Liver (tissue), 9 donors: ENCODE results near the gene FBXO47. TPM values are rescaled to one million over a fixed set of nuclear protein-coding genes. Genes with fewer than 3 reads are reported as not detected.

Experiments
- DNase-seq: peaks from one replicate; pipeline ENCODE4 v3.0.0-alpha.2; 2017; ENCODE audit warnings: low spot score
- H3K27ac ChIP-seq, 2 donors: one replicate each; pipeline ENCODE4 v1.7.0; 2013; ENCODE audit warnings: inconsistent platforms in 2 of 2, low read length in 2 of 2, control low read depth in 1 of 2, low read depth in 1 of 2, mild to moderate bottlenecking in 1 of 2
- H3K27me3 ChIP-seq, 4 donors: one replicate each; pipeline versions ENCODE4 v1.6.1 to v1.7.0; 2013; ENCODE audit warnings: low read length in 3 of 4, inconsistent platforms in 1 of 4, mild to moderate bottlenecking in 1 of 4, moderate library complexity in 1 of 4; ENCODE audit not compliant: control insufficient read depth in 4 of 4, insufficient read depth in 4 of 4
- H3K36me3 ChIP-seq, 4 donors: one replicate each; pipeline versions ENCODE4 v1.6.1 to v1.7.0; 2013; ENCODE audit warnings: low read length in 3 of 4, mild to moderate bottlenecking in 3 of 4, low read depth in 1 of 4, moderate library complexity in 1 of 4; ENCODE audit not compliant: control insufficient read depth in 4 of 4, insufficient read depth in 3 of 4
- H3K4me1 ChIP-seq, 4 donors: one replicate each; pipeline versions ENCODE4 v1.6.1 to v1.7.0; 2013; ENCODE audit warnings: low read length in 3 of 4, mild to moderate bottlenecking in 3 of 4, moderate library complexity in 1 of 4; ENCODE audit not compliant: control insufficient read depth in 4 of 4, insufficient read depth in 4 of 4
- H3K4me3 ChIP-seq, 3 donors: one replicate each; pipeline versions ENCODE4 v1.6.1 to v1.7.0; 2013; ENCODE audit warnings: low read length in 3 of 3, control low read depth in 1 of 3, low read depth in 1 of 3, mild to moderate bottlenecking in 1 of 3
- H3K9ac ChIP-seq, 2 donors: one replicate each; pipeline ENCODE4 v1.7.0; 2013; ENCODE audit warnings: low read length in 2 of 2, mild to moderate bottlenecking in 2 of 2, moderate library complexity in 2 of 2, control low read depth in 1 of 2, low read depth in 1 of 2
- H3K9me3 ChIP-seq, 4 donors: one replicate each; pipeline versions ENCODE4 v1.6.1 to v1.7.0; 2013; ENCODE audit warnings: low read length in 3 of 4; ENCODE audit not compliant: control insufficient read depth in 4 of 4
- CTCF ChIP-seq: fragments of 150-350 bp; IDR thresholded peaks from 2 replicates; pipeline ENCODE4 v1.5.1; 2017; ENCODE audit warnings: improper control_type of control experiment, low read depth, low read length; ENCODE audit not compliant: missing input control
- EGR1 ChIP-seq, 2 donors: IDR thresholded peaks; 2 replicates each; pipeline ENCODE4 v1.6.1; 2016 to 2018; ENCODE audit warnings: antibody characterized with exemption in 2 of 2, low read depth in 2 of 2
- FOXA1 ChIP-seq: IDR thresholded peaks from 2 replicates; pipeline ENCODE4 v1.6.1; 2016; ENCODE audit warnings: antibody characterized with exemption
- FOXA2 ChIP-seq: IDR thresholded peaks from 2 replicates; pipeline ENCODE4 v1.6.1; 2016; ENCODE audit warnings: antibody characterized with exemption
- GABPA ChIP-seq, 2 donors: IDR thresholded peaks in 1 of 2; conservative IDR thresholded peaks in 1 of 2; 2 replicates each; pipeline ENCODE4 v1.6.1; 2016; ENCODE audit warnings: antibody characterized with exemption in 2 of 2, mild to moderate bottlenecking in 1 of 2, moderate library complexity in 1 of 2
- HNF4A ChIP-seq, 2 donors: conservative IDR thresholded peaks; 2 replicates each; pipeline ENCODE4 v1.6.1; 2016; ENCODE audit warnings: antibody characterized with exemption in 2 of 2, mild to moderate bottlenecking in 2 of 2
- HNF4G ChIP-seq: IDR thresholded peaks from 2 replicates; pipeline ENCODE4 v1.6.1; 2016; ENCODE audit warnings: antibody characterized with exemption
- JUND ChIP-seq, 2 donors: IDR thresholded peaks; 2 replicates each; pipeline ENCODE4 v1.6.1; 2016; ENCODE audit warnings: antibody characterized with exemption in 2 of 2
- MAX ChIP-seq: IDR thresholded peaks from 2 replicates; pipeline ENCODE4 v1.6.1; 2016; ENCODE audit warnings: antibody characterized with exemption
- NR2F2 ChIP-seq: IDR thresholded peaks from 2 replicates; pipeline ENCODE4 v1.6.1; 2016; ENCODE audit warnings: antibody characterized with exemption
- REST ChIP-seq: IDR thresholded peaks from 2 replicates; pipeline ENCODE4 v1.6.1; 2016; ENCODE audit warnings: antibody characterized with exemption, mild to moderate bottlenecking
- RXRA ChIP-seq, 2 donors: IDR thresholded peaks; 2 replicates each; pipeline ENCODE4 v1.6.1; 2017 to 2018; ENCODE audit warnings: antibody characterized with exemption in 2 of 2, mild to moderate bottlenecking in 1 of 2
- SP1 ChIP-seq: IDR thresholded peaks from 2 replicates; pipeline ENCODE4 v1.6.1; 2018; ENCODE audit warnings: antibody characterized with exemption, mild to moderate bottlenecking
- TAF1 ChIP-seq: conservative IDR thresholded peaks from 2 replicates; pipeline ENCODE4 v1.6.1; 2016; ENCODE audit warnings: antibody characterized with exemption, mild to moderate bottlenecking
- ZBTB33 ChIP-seq: IDR thresholded peaks from 2 replicates; pipeline ENCODE4 v1.6.1; 2016; ENCODE audit warnings: antibody characterized with exemption
- WGBS: extraction: QIAGEN DNeasy Blood & Tissue Kit; methylation state at CpG from one replicate; pipeline ENCODE4 v1.1.7; 2013; 5-methylcytosine and 5-hydroxymethylcytosine counted together
- polyA plus RNA-seq, 2 donors: library from polyadenylated mRNA; stranded (reverse) in 1 of 2; unstranded in 1 of 2; fragments of 200-250 nt in 1 of 2; fragments of >200 nt in 1 of 2; fragmentation: Nextera tagmentation in 1 of 2; extraction: Ambion mirVana in 1 of 2; gene quantifications; one replicate each; pipeline versions ENCODE4 v1.2.1 to v1.2.3, GENCODE V29; 2013 to 2015
- total RNA-seq, 2 donors: library from RNA; depleted of rRNA; stranded (reverse); fragments of >200 nt; gene quantifications; one replicate each; pipeline ENCODE4 v1.2.3, GENCODE V29; 2014
- donor health status: healthy.
- donor health status: healthy.
- donor health status: healthy.
- donor health status: healthy.
- donor health status: healthy.

FBXO47 gene
- total and polyA plus RNA-seq, 4 donors = not detected

GRCh38 chr17:38920374-38921291 is 46.6 kb downstream of the FBXO47 start:
- Histone ChIP-seq H3K36me3 (peaks cover 8 to 29% (median 20%) of the 10 kb centered on the region in 4 donors), H3K9ac (no peak overlapping the region), H3K4me3 (no peak overlapping the region), H3K27ac (no peak overlapping the region), H3K27me3 (no peaks in the 10 kb centered on the region), H3K4me1 (peaks cover 0 to 9% (median 2%) of the 10 kb centered on the region in 4 donors), H3K9me3 (no peaks in the 10 kb centered on the region)
- TF ChIP-seq HNF4A (conservative IDR thresholded peaks at IDR 0.05) (no peak), HNF4G (no peak), ZBTB33 (no peak), SP1 (no peak), CTCF (no peak), TAF1 (no peak), FOXA1 (no peak), JUND (IDR thresholded peaks at IDR 0.05) (no peak), GABPA (IDR thresholded peaks at IDR 0.05 in 1 of 2, conservative IDR thresholded peaks at IDR 0.05 in 1 of 2) (no peak), MAX (no peak), RXRA (IDR thresholded peaks at IDR 0.05) (no peak), NR2F2 (no peak), FOXA2 (no peak), EGR1 (IDR thresholded peaks at IDR 0.05; ENCODE audit: low read depth in 2 of 2) (no peak)
- DNase-seq = no peak
- whole genome bisulfite sequencing = 82% methylated on average over 9 of the region's 9 CpGs

GRCh38 chr17:38919316-38920078 is 47.7 kb downstream of the FBXO47 start:
- Histone ChIP-seq H3K27me3 (no peaks in the 10 kb centered on the region), H3K9ac (no peak overlapping the region), H3K27ac (no peak overlapping the region), H3K4me3 (no peak overlapping the region), H3K4me1 (peaks cover 6 to 20% (median 8%) of the 10 kb centered on the region in 4 donors), H3K36me3 (peaks cover 10 to 40% (median 25%) of the 10 kb centered on the region in 4 donors), H3K9me3 (no peaks in the 10 kb centered on the region)
- TF ChIP-seq REST (no peak), TAF1 (no peak), SP1 (no peak)
- WGBS = 97% methylated on average over 16 of the region's 16 CpGs
- DNase-seq = no peak
